Measurements from ENCODE around the gene LGI4.
"Not testable (repeated sequence)": the region's sequence is repeated elsewhere in the genome, so short reads cannot be mapped to it uniquely, and the experiment has no call there.

LGI4 gene

DNA sequence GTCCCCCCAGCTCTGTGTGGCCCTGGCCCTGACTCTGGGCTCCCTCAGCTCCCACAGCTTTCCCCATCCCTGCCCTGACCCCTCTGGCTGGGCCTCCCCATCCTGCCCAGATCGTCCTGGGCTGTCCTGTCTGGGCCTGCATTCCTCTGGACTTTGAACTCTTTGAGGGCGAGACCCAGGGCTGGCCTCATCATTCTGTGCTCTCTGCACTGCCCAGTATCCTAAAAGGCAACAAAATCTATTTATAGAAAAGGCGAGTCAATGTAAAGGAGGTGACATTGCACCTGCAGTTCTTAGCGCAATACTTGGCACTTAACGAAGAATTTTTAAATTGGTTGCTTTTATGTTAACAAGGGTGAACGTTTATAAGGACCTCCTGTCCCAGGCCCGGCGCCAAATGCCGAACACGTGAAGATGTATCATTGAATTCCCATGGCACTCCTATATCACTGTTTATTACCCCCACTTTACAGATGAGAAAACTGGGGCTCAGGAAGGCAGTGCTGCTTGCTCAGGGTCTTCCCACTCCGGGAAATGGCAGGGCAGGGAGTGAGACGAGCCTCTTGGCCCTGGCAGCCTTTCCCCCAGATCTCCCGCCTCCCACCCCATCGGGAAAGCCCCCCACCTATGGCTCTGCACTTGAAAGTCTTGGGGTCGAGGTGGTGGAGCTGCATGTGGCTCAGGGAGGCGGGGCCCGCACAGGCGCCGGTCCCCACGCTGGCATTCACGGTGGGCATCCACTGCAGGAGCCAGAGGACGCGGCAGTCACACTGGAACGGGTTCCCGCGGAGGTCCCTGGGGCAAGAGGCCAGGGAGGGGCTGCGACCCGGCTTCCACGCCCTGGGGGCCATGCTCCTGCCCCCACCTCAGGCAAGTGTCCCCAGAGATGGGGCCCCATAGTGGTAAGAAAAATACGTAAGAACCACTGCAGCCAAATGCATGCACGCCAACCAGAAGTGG lies 3.8 kb downstream of the LGI4 start:
- H3K4me1 ChIP-seq (ENCODE audit: insufficient read depth, low read length) = peaks cover 13% of the 10 kb centered on the region

DNA sequence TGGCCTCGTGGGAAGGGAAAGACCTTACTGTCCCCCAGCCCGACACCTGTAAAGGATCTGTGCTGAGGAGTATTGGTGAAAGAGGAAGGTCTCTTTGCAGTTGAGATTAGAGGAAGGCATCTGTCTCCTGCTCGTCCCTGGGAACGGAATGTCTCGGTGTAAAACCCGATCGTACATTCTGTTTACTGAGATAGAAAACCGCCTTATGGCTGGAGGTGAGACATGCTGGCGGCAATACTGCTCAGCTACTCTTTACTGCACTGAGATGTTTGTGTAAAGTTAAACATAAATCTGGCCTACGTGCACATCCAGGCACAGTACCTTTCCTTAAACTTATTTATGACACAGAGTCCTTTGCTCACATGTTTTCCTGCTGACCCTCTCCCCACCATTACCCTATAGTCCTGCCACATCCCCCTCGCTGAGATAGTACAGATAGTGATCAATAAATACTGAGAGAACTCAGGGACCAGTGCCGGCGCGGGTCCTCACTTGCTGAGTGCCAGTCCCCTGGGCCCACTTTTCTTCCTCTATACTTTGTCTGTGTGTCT lies 5.1 kb downstream of the LGI4 start:
- H3K27me3 ChIP-seq (ENCODE audit: insufficient read depth, low read length); H3K4me3 ChIP-seq (ENCODE audit: low read length); H3K4me1 ChIP-seq (ENCODE audit: insufficient read depth, low read length); H3K9me3 ChIP-seq (ENCODE audit: low read length); H3K36me3 ChIP-seq (ENCODE audit: insufficient read depth, low read length); H2AFZ ChIP-seq (ENCODE audit: low read depth, low read length): not testable (repeated sequence)

More for the DNA sequence above, 3.8 kb downstream of the LGI4 start:
- Histone ChIP-seq H3K36me3 (ENCODE audit: insufficient read depth, low read length) (no peaks in the 10 kb centered on the region), H3K4me3 (ENCODE audit: low read length) (no peak overlapping the region), H3K27me3 (ENCODE audit: insufficient read depth, low read length) (no peaks in the 10 kb centered on the region), H2AFZ (ENCODE audit: low read depth, low read length) (no peak overlapping the region), H3K9me3 (ENCODE audit: low read length) (no peaks in the 10 kb centered on the region)

DNA sequence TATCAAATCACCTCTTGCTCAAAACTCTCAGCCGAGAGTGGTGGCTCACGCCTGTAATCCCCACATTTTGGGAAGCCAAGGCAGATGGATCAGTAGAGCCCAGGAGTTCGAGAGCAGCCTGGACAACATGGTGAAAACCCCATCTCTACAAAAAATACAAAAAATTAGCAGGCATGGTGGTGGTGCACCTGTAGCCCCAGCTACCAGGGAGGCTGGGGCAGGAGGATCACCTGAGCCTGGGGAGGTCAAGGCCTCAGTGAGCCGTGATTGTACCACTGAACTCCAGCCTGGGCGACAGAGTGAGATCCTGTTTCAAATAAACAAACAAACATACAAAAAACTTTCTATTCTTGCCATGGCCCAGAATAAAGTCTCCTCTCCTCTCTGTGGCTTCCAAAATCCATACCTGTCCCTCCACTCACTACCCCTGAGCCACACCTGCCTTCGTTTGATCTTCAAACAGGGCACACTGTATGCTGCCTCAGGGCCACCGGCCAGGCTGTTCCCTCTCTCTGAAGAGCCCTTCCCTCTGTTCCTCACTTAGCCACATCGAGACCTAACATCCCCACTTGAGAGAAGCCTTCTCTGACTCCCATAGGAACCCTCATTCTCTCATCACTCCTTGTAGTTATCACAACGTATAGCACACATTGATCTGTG lies 6.3 kb downstream of the LGI4 start:
- Histone ChIP-seq H3K4me1 (ENCODE audit: insufficient read depth, low read length) (no peaks in the 10 kb centered on the region), H3K36me3 (ENCODE audit: insufficient read depth, low read length) (no peaks in the 10 kb centered on the region), H3K4me3 (ENCODE audit: low read length) (no peak overlapping the region), H2AFZ (ENCODE audit: low read depth, low read length) (no peak overlapping the region), H3K27me3 (ENCODE audit: insufficient read depth, low read length) (no peaks in the 10 kb centered on the region), H3K9me3 (ENCODE audit: low read length) (no peaks in the 10 kb centered on the region)

DNA sequence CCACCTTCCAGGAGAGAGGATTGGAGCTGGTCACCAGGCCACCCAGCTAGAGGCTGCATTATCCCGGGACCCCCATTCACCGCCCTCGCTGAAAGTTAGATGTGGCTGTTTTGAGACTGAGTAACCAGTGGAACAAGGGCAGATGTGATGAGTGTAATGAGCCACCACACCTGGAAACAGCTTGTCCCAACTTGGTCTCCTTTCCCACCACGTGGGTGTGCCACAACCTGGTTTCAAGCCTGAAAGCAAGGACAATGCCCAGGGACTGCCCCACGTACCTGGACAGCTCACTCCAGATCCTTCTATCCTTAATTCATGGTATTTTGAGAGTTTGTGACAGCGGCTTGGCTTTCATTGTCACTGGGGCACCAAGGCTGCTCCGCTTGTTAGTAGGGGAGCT lies 7.0 kb downstream of the LGI4 start:
- peaks cover 5% of the 10 kb centered on the region for H3K4me1 ChIP-seq (ENCODE audit: insufficient read depth, low read length)
- no peaks in the 10 kb centered on the region for H3K27me3 ChIP-seq (ENCODE audit: insufficient read depth, low read length)
- H3K9me3 ChIP-seq (ENCODE audit: low read length) = no peaks in the 10 kb centered on the region
- no peaks in the 10 kb centered on the region for H3K36me3 ChIP-seq (ENCODE audit: insufficient read depth, low read length)
- no peak overlapping the region for H2AFZ ChIP-seq (ENCODE audit: low read depth, low read length)
- H3K4me3 ChIP-seq (ENCODE audit: low read length) = no peak overlapping the region

DNA sequence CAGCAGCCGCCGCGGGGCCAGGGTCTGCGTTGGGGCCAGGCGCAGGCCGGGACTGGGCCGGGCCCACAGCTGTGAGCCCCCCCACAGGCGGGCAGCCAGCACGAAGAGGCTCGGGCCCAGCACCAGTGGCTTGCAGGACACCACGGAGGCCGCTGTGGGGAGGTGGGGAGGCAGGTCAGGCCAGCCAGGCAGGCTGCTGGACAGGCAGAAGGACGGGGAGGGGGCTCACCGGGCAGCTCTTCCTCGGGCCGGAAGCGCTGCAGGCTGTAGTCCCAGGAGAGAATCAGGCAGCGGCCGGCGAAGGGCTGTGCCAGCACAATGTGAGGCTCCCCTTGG lies 8.3 kb downstream of the LGI4 start:
- no peaks in the 10 kb centered on the region for H3K27me3 ChIP-seq (ENCODE audit: insufficient read depth, low read length)
- no peaks in the 10 kb centered on the region for H3K9me3 ChIP-seq (ENCODE audit: low read length)
- no peaks in the 10 kb centered on the region for H3K36me3 ChIP-seq (ENCODE audit: insufficient read depth, low read length)
- no peak overlapping the region for H3K4me3 ChIP-seq (ENCODE audit: low read length)
- peaks cover 7% of the 10 kb centered on the region for H3K4me1 ChIP-seq (ENCODE audit: insufficient read depth, low read length)
- H2AFZ ChIP-seq (ENCODE audit: low read depth, low read length) = no peak overlapping the region

DNA sequence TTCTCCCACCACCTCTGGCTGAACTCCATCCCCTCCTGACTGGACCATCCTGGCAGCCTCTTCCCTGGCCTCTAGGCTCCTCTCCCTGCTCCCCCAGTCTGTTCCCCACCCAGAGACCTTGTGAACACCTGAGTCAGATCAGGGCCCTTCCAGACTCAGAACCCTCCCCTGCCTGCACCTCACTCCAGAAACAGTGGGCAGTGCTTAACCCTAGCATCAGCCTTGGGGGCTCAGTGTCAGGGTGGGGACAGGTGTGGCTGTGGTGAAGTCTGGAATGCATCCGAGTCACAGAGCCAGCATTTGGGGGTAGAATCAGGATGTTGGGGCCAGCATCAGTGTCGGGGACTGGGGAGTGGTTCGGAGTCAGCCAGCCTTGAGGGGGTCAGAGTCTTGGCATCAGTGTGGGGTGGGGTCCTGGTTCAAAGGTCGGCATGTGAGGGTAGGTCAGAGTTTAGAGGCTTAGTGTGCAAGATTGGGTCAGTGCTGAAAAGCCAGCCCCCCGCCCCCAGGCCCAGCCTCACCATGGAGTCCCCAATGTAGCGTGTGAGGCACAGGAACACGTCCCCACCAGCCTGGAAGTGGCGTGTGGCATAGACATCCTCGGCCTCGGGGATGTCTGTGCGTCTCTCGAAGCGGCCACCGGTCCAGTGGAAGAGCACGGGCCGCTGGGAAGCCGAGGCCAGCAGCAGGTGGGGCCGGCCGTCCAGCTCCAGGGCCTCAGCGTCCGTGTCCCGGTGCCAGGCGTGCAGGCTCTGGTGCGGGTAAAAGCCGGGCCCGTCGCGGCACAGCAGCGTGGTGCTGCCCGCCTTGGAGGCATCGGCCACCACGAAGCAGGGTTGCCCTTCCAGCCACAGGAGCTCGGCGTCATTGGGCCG lies 8.9 kb downstream of the LGI4 start:
- Histone ChIP-seq H3K9me3 (ENCODE audit: low read length) (no peaks in the 10 kb centered on the region), H3K4me1 (ENCODE audit: insufficient read depth, low read length) (peaks cover 7% of the 10 kb centered on the region), H3K4me3 (ENCODE audit: low read length) (no peak overlapping the region), H3K36me3 (ENCODE audit: insufficient read depth, low read length) (no peaks in the 10 kb centered on the region), H2AFZ (ENCODE audit: low read depth, low read length) (no peak overlapping the region), H3K27me3 (ENCODE audit: insufficient read depth, low read length) (no peaks in the 10 kb centered on the region)

DNA sequence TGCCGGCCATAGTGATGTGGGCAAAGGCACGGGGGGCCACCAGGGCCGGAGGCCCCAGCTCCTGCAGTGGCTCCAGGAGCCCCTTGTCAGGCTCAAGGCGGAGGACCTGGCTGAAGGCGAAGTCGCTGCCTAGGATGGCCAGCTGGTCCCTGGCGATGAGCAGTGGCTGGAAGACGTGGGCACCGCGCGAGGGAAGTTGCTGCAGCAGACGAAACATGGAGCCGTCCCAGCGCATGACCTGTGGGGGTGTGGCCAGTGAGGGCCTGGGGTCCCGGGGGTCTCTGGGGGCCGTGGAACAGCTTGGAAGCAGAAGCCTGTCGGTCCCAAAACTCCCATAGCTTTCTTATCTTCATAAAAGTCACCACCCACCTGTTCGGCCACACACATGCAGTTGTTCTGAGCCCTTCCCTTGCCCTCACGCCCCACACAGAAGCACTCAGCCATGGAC lies 9.6 kb downstream of the LGI4 start:
- Histone ChIP-seq H3K4me1 (ENCODE audit: insufficient read depth, low read length) (peaks cover 7% of the 10 kb centered on the region), H3K36me3 (ENCODE audit: insufficient read depth, low read length) (no peaks in the 10 kb centered on the region), H3K4me3 (ENCODE audit: low read length) (no peak overlapping the region), H3K27me3 (ENCODE audit: insufficient read depth, low read length) (no peaks in the 10 kb centered on the region), H2AFZ (ENCODE audit: low read depth, low read length) (no peak overlapping the region), H3K9me3 (ENCODE audit: low read length) (no peaks in the 10 kb centered on the region)

DNA sequence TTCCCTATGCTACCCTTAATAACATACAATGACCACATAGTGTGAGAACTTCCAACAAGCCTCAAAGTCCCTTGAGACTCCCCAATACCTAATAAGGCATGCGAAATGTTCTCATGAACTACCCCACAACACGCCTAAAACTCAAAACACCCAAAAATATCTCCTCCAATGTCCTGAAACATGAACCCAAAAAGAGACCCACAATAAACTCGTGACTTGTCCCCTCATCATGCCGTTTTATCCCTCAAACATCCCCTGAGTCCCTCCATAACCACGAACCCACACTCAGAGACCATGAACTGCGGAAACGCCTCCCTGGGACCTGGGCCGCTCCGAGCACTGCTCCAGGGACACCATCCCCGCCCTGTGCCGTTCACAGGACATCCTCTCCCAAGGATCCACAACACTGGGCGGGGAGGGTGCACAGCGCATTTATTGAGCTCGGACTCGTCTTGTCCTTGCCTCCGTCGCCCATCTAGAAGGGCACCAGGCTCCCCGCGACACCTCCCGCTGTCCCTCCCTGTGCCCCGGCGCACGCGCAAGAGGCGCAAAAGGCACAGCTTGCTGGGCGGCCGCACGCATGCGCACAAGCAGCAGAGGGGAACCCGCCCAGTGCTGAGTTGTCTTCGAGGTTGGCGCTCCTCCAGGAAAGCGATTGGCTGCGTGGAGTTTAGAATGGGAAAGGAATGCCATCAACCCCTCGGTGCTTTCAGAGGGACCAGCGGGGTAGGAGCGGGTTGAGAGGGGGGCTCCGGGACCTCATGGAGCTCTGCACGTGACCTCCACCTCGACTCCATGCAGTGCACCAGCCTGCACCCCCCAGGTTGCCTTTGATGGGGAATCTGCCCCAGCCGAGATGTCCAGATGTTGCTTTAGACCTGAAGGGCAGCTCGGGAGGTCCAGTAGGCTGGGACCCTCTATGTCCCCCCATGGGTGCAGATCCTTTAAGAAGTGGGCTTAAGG lies 10.5 kb downstream of the LGI4 start:
- Histone ChIP-seq H2AFZ (ENCODE audit: low read depth, low read length) (no peak overlapping the region), H3K27me3 (ENCODE audit: insufficient read depth, low read length) (no peaks in the 10 kb centered on the region), H3K36me3 (ENCODE audit: insufficient read depth, low read length) (no peaks in the 10 kb centered on the region), H3K4me3 (ENCODE audit: low read length) (no peak overlapping the region), H3K4me1 (ENCODE audit: insufficient read depth, low read length) (peaks cover 7% of the 10 kb centered on the region), H3K9me3 (ENCODE audit: low read length) (no peaks in the 10 kb centered on the region)

DNA sequence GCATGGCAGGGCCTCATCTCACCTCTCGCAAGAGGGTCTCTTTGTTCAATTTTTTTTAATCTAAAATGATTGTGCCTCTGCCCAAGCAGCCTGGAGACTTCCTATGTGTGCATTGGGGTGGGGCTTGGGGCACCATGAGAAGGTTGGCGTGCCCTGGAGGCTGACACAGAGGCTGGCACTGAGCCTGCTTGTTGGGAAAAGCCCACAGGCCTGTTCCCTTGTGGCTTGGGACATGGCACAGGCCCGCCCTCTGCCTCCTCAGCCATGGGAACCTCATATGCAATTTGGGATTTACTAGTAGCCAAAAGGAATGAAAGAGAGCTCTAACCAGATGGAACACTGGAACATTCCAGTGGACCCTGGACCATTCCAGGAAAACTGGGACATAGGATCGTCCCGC lies 11.3 kb downstream of the LGI4 start:
- Histone ChIP-seq H2AFZ (ENCODE audit: low read depth, low read length) (no peak overlapping the region), H3K27me3 (ENCODE audit: insufficient read depth, low read length) (peaks cover 4% of the 10 kb centered on the region), H3K4me3 (ENCODE audit: low read length) (no peak overlapping the region), H3K9me3 (ENCODE audit: low read length) (no peaks in the 10 kb centered on the region), H3K4me1 (ENCODE audit: insufficient read depth, low read length) (peaks cover 7% of the 10 kb centered on the region), H3K36me3 (ENCODE audit: insufficient read depth, low read length) (no peaks in the 10 kb centered on the region)

DNA sequence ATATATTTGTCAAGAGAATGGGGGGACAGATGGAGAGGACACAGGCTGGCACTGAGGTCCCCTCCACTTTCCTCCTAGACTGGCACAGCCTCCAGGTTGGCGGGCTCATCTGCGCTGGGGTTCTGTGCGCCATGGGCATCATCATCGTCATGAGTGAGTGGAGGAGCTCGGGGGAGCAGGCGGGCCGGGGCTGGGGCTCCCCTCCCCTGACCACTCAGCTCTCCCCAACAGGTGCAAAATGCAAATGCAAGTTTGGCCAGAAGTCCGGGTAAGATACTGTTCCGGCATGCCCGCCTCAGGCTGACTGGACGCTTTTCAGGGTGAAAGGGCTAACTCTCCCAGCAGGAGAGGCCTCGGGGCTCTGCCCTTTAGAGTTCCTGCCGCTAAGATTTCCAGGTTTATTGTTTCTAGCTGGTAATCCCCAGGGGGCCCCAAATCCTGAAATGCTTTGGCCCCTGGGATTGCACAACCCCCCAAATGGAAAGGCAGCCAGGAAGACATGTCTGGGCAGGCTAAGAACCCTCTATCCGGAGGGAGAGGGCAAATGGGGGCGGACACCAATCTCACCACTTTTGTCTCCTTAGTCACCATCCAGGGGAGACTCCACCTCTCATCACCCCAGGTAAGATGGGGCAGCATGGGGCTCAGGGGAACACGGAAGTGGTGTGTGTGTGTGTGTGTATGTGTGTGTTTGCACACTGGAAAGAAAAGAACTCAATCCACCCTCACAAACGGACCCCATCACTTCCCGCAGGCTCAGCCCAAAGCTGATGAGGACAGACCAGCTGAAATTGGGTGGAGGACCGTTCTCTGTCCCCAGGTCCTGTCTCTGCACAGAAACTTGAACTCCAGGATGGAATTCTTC lies 11.9 kb downstream of the LGI4 start:
- H3K4me1 ChIP-seq (ENCODE audit: insufficient read depth, low read length) = peaks cover 7% of the 10 kb centered on the region
- H2AFZ ChIP-seq (ENCODE audit: low read depth, low read length) = no peak overlapping the region
- H3K27me3 ChIP-seq (ENCODE audit: insufficient read depth, low read length) = peaks cover 7% of the 10 kb centered on the region
- no peaks in the 10 kb centered on the region for H3K36me3 ChIP-seq (ENCODE audit: insufficient read depth, low read length)
- H3K4me3 ChIP-seq (ENCODE audit: low read length) = no peak overlapping the region
- no peaks in the 10 kb centered on the region for H3K9me3 ChIP-seq (ENCODE audit: low read length)

DNA sequence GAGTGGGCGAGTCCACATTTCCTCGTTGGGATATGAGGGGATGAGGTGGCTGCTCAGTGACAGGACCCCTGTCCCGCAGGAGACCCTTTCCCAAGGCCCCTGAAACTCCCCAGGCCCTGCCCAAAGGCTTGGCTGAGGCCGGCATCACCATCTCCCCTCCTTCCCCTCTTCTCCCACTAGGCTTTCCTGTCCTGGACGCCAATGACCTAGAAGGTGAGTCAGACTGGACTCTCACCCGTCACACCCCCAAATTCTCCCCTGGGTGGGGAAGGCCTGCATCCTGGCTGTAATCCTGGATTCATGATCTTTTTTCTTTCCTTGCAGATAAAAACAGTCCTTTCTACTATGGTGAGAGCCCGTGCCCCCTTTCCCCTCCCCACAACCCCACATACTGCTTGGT lies 14.0 kb downstream of the LGI4 start:
- H3K36me3 ChIP-seq (ENCODE audit: insufficient read depth, low read length) = no peaks in the 10 kb centered on the region
- no peak overlapping the region for H2AFZ ChIP-seq (ENCODE audit: low read depth, low read length)
- no peaks in the 10 kb centered on the region for H3K9me3 ChIP-seq (ENCODE audit: low read length)
- H3K27me3 ChIP-seq (ENCODE audit: insufficient read depth, low read length) = peaks cover 18% of the 10 kb centered on the region
- H3K4me3 ChIP-seq (ENCODE audit: low read length) = no peak overlapping the region
- peaks cover 11% of the 10 kb centered on the region for H3K4me1 ChIP-seq (ENCODE audit: insufficient read depth, low read length)
